Calu3 (cell line): Measurements from ENCODE around the gene PCBP4. TPM values are rescaled to one million over a fixed set of nuclear protein-coding genes. Genes with fewer than 3 reads are reported as not detected.
A peak's percentile ranks its signal among the peaks of the same experiment; 100 is the strongest.

ENCODE experiments used
- BruUV-seq: library from RNA; stranded (reverse); fragments of 400-500 nt; replicated peaks from 2 replicates; lab custom pipeline; 2021; lab: Mats Ljungman, UMichigan
- CTCF ChIA-PET: fragments of 300-600 bp; sonication (Branson Sonifier 250); formaldehyde crosslinking; loops from one replicate; lab custom pipeline; 2022; ENCODE audit warnings: antibody characterized with exemption; lab: Charles Lee
- DNase-seq: peaks from one replicate; pipeline ENCODE4 v3.0.0; 2022
- H3K27ac Mint-ChIP-seq: one replicate; pipeline ENCODE4 v1.8.0; 2022; ENCODE audit warnings: mixed read lengths; ENCODE audit not compliant: unreplicated experiment
- H3K27me3 Mint-ChIP-seq: one replicate; pipeline ENCODE4 v1.8.0; 2022; ENCODE audit warnings: mixed read lengths; ENCODE audit not compliant: unreplicated experiment
- H3K36me3 Mint-ChIP-seq: one replicate; pipeline ENCODE4 v1.8.0; 2022; ENCODE audit warnings: mild to moderate bottlenecking, moderate library complexity, mixed read lengths; ENCODE audit not compliant: insufficient read depth, unreplicated experiment
- H3K4me1 Mint-ChIP-seq: one replicate; pipeline ENCODE4 v1.8.0; 2022; ENCODE audit warnings: mild to moderate bottlenecking, low read depth, mixed read lengths; ENCODE audit not compliant: unreplicated experiment
- H3K4me3 Mint-ChIP-seq: one replicate; pipeline ENCODE4 v1.8.0; 2022; ENCODE audit warnings: mild to moderate bottlenecking, low read depth, moderate library complexity, mixed read lengths; ENCODE audit not compliant: unreplicated experiment
- H3K9me3 Mint-ChIP-seq: one replicate; pipeline ENCODE4 v1.8.0; 2022; ENCODE audit warnings: low read depth, mixed read lengths; ENCODE audit not compliant: unreplicated experiment
- CTCF ChIP-seq: fragments of 200-600 bp; IDR thresholded peaks from one replicate; pipeline ENCODE4 v1.8.0; 2022; ENCODE audit warnings: antibody characterized with exemption; ENCODE audit not compliant: unreplicated experiment
- intact Hi-C: fragments of 100-400 bp; cut with micrococcal nuclease; formaldehyde crosslinking; loops from one replicate; pipeline ENCODE4 v1.10.0; 2022; ENCODE audit not compliant: unreplicated experiment
- total RNA-seq: library from RNA; stranded (reverse); gene quantifications from 2 replicates; pipeline ENCODE4 v1.2.3, GENCODE V29; 2022

PCBP4 gene
- total RNA-seq, 1 experiment from 2014 or later, result 31.5 TPM

- Mint-ChIP-seq H3K4me3 (no peak overlapping the region), H3K36me3 (peaks cover 33% of the 10 kb centered on the region), H3K4me1 (peaks cover 15% of the 10 kb centered on the region), H3K27me3 (no peaks in the 10 kb centered on the region), H3K9me3 (no peaks in the 10 kb centered on the region), H3K27ac (no peak overlapping the region)
- no peak for TF ChIP-seq CTCF
- CTCF ChIA-PET, result interaction anchor here (0.9 to 3.4 kb wide), 4 partner anchors 30 to 324 kb away, joined by 3 to 30 read pairs (median 8); partner anchors contain the start of genes ABHD14A, ABHD14B, ACY1 and RPL29
- intact Hi-C loops, result loop anchor here (5.0 kb wide), 1 partner anchor 114 kb away; the partner anchor contains the start of gene DUSP7
- no peak for DNase-seq
- BruUV-seq, result no TSS peak
Measured at GRCh38 chr3:51943451-51944391, 23.5 kb downstream of the PCBP4 start.

GRCh38 chr3:51942603-51943450, 24.4 kb downstream of the PCBP4 start:
- CTCF ChIA-PET, result interaction anchor here (1.2 to 3.4 kb wide), 3 partner anchors 31 to 53 kb away, joined by 5 to 30 read pairs (median 10); partner anchors contain the start of genes ABHD14A, ABHD14B, ACY1 and RPL29
- Mint-ChIP-seq H3K4me3 (peak overlapping the region; percentile 62), H3K9me3 (no peaks in the 10 kb centered on the region), H3K36me3 (peaks cover 33% of the 10 kb centered on the region), H3K27ac (peak overlapping the region; percentile 59), H3K27me3 (no peaks in the 10 kb centered on the region), H3K4me1 (peaks cover 15% of the 10 kb centered on the region)
- DNase-seq, result peak; percentile 66
- TSS peak; percentile 74 for BruUV-seq
- intact Hi-C loops, result loop anchor here (5.0 kb wide), 1 partner anchor 114 kb away; the partner anchor contains the start of gene DUSP7
- TF ChIP-seq CTCF, result no peak

GRCh38 chr3:51941798-51942602, 25.3 kb downstream of the PCBP4 start, which contains the start of the genes PARP3 and RRP9:
Gene PARP3 (plus strand): TSS chr3:51942363. CDS start chr3:51943356, 993 bp downstream.
Gene RRP9 (minus strand): TSS chr3:51941904. CDS start chr3:51941867, 37 bp downstream.
- DNase-seq, result peak; percentile 99
- H3K9me3 Mint-ChIP-seq, result no peaks in the 10 kb centered on the region
- H3K36me3 Mint-ChIP-seq, result peaks cover 35% of the 10 kb centered on the region
- TF ChIP-seq CTCF, result peak; percentile 90
- H3K27me3 Mint-ChIP-seq, result no peaks in the 10 kb centered on the region
- H3K4me3 Mint-ChIP-seq, result peak within 1 kb of the TSS; percentile 62
- H3K4me1 Mint-ChIP-seq, result peaks cover 15% of the 10 kb centered on the region
- BruUV-seq, result no TSS peak
- peak within 1 kb of the TSS; percentile 59 for H3K27ac Mint-ChIP-seq
- intact Hi-C loops, result loop anchor here (1.0 to 5.0 kb wide), 2 partner anchors 32 to 115 kb away; partner anchors contain the start of genes ABHD14B and DUSP7
- CTCF ChIA-PET, result interaction anchor here (0.7 to 3.4 kb wide), 7 partner anchors 25 to 296 kb away, joined by 3 to 30 read pairs (median 5); partner anchors contain the start of genes ABHD14A, ABHD14B, ACY1 and PCBP4
